ENCODE data around the gene MYO18B. TPM values are rescaled to one million over a fixed set of nuclear protein-coding genes. Genes with fewer than 3 reads are reported as not detected.

MYO18B gene
- polyA plus RNA-seq, 1 donor (not counting 4 experiments of a cell fraction or from before 2014, with no cell fraction given), result not detected

- Histone ChIP-seq H4K20me1 (ENCODE audit: control insufficient read depth, extremely low read depth, insufficient read depth, low read length) (no peaks in the 10 kb centered on the region), H3K9me3 (ENCODE audit: control insufficient read depth, low read depth, low read length) (no peaks in the 10 kb centered on the region), H3K9ac (ENCODE audit: control insufficient read depth, extremely low read depth, insufficient read depth, low read length) (no peak overlapping the region), H3K9me1 (ENCODE audit: control insufficient read depth, extremely low read depth, insufficient read depth, low read length) (no peaks in the 10 kb centered on the region), H3K4me1 (ENCODE audit: control insufficient read depth, extremely low read depth, insufficient read depth, low read length) (no peaks in the 10 kb centered on the region), H2AFZ (ENCODE audit: control insufficient read depth, low read length) (no peak overlapping the region), H3K4me3 (ENCODE audit: control insufficient read depth in 2 of 3, extremely low read depth in 1 of 3, insufficient read depth in 2 of 3, low read depth in 1 of 3, low read length in 3 of 3) (no peak overlapping the region), H3K27ac (ENCODE audit: control insufficient read depth, insufficient read depth, low read length) (no peak overlapping the region), H3K4me2 (ENCODE audit: control insufficient read depth, extremely low read depth, insufficient read depth, low read depth, low read length) (no peak overlapping the region), H3K36me3 (ENCODE audit: control insufficient read depth in 2 of 2, extremely low read depth in 1 of 2, insufficient read depth in 2 of 2, low read length in 2 of 2) (no peaks in the 10 kb centered on the region), H3K79me2 (ENCODE audit: control insufficient read depth, insufficient read depth, low read length) (no peaks in the 10 kb centered on the region), H3K27me3 (ENCODE audit: control insufficient read depth, extremely low read depth, insufficient read depth, low read length) (no peaks in the 10 kb centered on the region)
- DNase-seq (ENCODE audit: low read depth, low spot score), result no peak
- FAIRE-seq, result no peak
- no peak for TF ChIP-seq CTCF (optimal IDR thresholded peaks at IDR 0.05 in 1 of 3, IDR thresholded peaks at IDR 0.05 in 1 of 3, conservative IDR thresholded peaks at IDR 0.05 in 1 of 3; ENCODE audit: extremely low read depth in 1 of 3, insufficient read depth in 2 of 3, low read length in 3 of 3)
- TF ChIP-seq EZH2 (IDR thresholded peaks at IDR 0.05; ENCODE audit: low read length), result no peak
- dilution Hi-C loops (cut with MboI; ENCODE audit: extremely low pct_ligation_motif_present, low sequenced_read_pairs), result no loop called here
Measured at GRCh38 chr22:25817092-25817943, 75.3 kb downstream of the MYO18B start.

- dilution Hi-C loops (cut with MboI; ENCODE audit: extremely low pct_ligation_motif_present, low sequenced_read_pairs), result no loop called here
- H3K9ac ChIP-seq (ENCODE audit: control insufficient read depth, extremely low read depth, insufficient read depth, low read length), result no peak overlapping the region
Measured at GRCh38 chr22:25818541-25818940, 76.6 kb downstream of the MYO18B start.

More at GRCh38 chr22:25818541-25818940, 76.6 kb downstream of the MYO18B start:
- H3K4me3 ChIP-seq (ENCODE audit: control insufficient read depth in 2 of 3, extremely low read depth in 1 of 3, insufficient read depth in 2 of 3, low read depth in 1 of 3, low read length in 3 of 3), result no peak overlapping the region
- no peaks in the 10 kb centered on the region for H3K4me1 ChIP-seq (ENCODE audit: control insufficient read depth, extremely low read depth, insufficient read depth, low read length)
- no peak overlapping the region for H3K4me2 ChIP-seq (ENCODE audit: control insufficient read depth, extremely low read depth, insufficient read depth, low read depth, low read length)
- no peak for DNase-seq (ENCODE audit: low read depth, low spot score)
- H4K20me1 ChIP-seq (ENCODE audit: control insufficient read depth, extremely low read depth, insufficient read depth, low read length), result no peaks in the 10 kb centered on the region
- no peaks in the 10 kb centered on the region for H3K9me3 ChIP-seq (ENCODE audit: control insufficient read depth, low read depth, low read length)
- no peak overlapping the region for H3K27ac ChIP-seq (ENCODE audit: control insufficient read depth, insufficient read depth, low read length)
- FAIRE-seq, result no peak
- H3K36me3 ChIP-seq (ENCODE audit: control insufficient read depth in 2 of 2, extremely low read depth in 1 of 2, insufficient read depth in 2 of 2, low read length in 2 of 2), result no peaks in the 10 kb centered on the region
- H3K79me2 ChIP-seq (ENCODE audit: control insufficient read depth, insufficient read depth, low read length), result no peaks in the 10 kb centered on the region
- TF ChIP-seq EZH2 (IDR thresholded peaks at IDR 0.05; ENCODE audit: low read length) (no peak), CTCF (optimal IDR thresholded peaks at IDR 0.05 in 1 of 3, IDR thresholded peaks at IDR 0.05 in 1 of 3, conservative IDR thresholded peaks at IDR 0.05 in 1 of 3; ENCODE audit: extremely low read depth in 1 of 3, insufficient read depth in 2 of 3, low read length in 3 of 3) (no peak)
- H2AFZ ChIP-seq (ENCODE audit: control insufficient read depth, low read length), result no peak overlapping the region
- H3K9me1 ChIP-seq (ENCODE audit: control insufficient read depth, extremely low read depth, insufficient read depth, low read length), result no peaks in the 10 kb centered on the region
- H3K27me3 ChIP-seq (ENCODE audit: control insufficient read depth, extremely low read depth, insufficient read depth, low read length), result no peaks in the 10 kb centered on the region

Data from keratinocyte (primary cell).